GM21367 (cell line): ENCODE data around the gene THSD1.

Experiments
- ATAC-seq: cut with Tn5 transposase; IDR thresholded peaks from one replicate; pipeline ENCODE4 v1.9.1; 2021; ENCODE audit not compliant: unreplicated experiment

THSD1 gene, protein sequence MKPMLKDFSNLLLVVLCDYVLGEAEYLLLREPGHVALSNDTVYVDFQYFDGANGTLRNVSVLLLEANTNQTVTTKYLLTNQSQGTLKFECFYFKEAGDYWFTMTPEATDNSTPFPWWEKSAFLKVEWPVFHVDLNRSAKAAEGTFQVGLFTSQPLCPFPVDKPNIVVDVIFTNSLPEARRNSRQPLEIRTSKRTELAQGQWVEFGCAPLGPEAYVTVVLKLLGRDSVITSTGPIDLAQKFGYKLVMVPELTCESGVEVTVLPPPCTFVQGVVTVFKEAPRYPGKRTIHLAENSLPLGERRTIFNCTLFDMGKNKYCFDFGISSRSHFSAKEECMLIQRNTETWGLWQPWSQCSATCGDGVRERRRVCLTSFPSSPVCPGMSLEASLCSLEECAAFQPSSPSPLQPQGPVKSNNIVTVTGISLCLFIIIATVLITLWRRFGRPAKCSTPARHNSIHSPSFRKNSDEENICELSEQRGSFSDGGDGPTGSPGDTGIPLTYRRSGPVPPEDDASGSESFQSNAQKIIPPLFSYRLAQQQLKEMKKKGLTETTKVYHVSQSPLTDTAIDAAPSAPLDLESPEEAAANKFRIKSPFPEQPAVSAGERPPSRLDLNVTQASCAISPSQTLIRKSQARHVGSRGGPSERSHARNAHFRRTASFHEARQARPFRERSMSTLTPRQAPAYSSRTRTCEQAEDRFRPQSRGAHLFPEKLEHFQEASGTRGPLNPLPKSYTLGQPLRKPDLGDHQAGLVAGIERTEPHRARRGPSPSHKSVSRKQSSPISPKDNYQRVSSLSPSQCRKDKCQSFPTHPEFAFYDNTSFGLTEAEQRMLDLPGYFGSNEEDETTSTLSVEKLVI

GRCh38 chr13:52405767-52406494, at the start of gene THSD1:
Gene THSD1 (minus strand): TSS chr13:52406172. CDS start chr13:52402600, 3,572 bp downstream.
- peak; percentile 47 for ATAC-seq

GRCh38 chr13:52455677-52456041, 49.7 kb upstream of the THSD1 start:
- peak; percentile 14 for ATAC-seq

GRCh38 chr13:52454820-52455676, 49.1 kb upstream of the THSD1 start, which contains the start of gene CKAP2:
Gene CKAP2 (plus strand): TSS chr13:52455478. CDS start chr13:52455557, 79 bp downstream.
- ATAC-seq: peak; percentile 69

GRCh38 chr13:52454459-52454819, 48.5 kb upstream of the THSD1 start:
- ATAC-seq: peak; percentile 34

- ATAC-seq: no peak
These were observed 46.5 kb upstream of the THSD1 start for GRCh38 chr13:52452470-52452869.

DNA sequence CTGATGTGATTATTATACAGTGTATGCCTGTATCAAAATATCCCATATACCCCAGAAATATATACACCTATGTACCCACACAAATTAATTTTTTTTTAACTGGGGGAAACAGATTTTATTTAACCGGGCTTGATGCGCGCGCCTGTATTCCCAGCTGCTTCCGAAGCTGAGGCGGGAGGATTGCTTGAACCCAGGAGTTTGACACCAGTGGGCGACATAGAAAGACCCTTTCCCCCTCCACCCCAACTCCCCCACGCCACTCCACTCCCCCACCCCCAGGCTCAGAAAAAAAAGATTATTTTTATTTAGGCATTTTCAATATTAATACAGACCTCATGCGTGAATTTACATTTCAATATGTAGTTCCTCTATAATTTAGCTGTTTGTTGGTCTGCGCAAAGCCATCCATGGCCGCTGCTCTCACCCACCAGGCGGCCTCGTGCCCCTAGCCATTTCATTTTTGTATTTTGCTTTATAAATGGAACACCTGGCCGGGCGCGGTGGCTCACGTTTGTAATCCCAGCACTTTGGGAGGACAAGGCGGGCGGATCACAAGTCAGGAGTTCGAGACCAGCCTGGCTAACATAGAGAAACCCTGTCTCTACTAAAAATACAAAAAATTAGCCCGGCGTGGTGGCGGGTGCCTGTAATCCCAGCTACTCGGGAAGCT, 45.3 kb upstream of the THSD1 start:
- ATAC-seq: no peak

- ATAC-seq: no peak
These were observed 44.8 kb upstream of the THSD1 start for GRCh38 chr13:52450793-52451116.

DNA sequence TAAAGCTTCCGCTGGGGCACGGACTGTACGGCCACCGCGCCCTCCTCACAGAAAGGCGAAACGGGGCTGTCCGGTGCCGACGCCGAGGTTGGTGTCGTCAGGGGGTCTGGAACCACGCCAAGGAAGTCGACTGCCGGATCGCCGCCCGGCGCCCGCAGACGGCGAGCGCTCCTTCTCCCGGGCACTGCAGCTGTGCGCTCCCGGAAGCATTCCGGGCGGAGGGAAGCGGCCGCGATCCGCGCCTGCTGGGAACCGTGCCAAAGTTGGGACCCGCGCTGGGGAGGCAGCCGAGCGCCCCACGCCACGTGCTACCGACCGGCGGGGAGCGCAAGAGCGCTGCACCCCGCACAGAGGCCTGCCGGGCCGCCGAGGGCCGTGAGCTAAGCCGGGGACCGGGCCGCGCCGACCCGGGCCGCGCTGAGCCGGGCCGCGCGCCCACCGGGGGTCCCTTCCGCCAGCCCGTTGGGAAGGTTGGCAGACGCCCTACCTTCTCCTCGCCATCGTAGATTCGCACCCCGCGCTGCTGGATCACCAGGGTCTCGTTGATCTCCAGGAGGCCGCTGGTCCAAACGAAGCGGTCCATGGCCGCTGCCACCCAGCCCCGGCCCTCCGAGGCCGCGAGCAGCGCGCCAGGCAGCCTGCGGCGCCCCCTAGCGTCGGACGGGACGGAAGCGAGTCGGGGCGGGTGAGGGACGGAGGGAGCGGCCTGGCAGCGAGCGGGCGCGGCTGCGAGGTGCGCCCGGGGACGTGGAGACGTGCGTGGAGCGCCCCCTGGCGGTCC, 44.2 kb upstream of the THSD1 start, which contains the start of gene VPS36:
VPS36 (minus strand) TSS at position 623 of the 781 bp plus-strand sequence; CDS start at position 583, 40 bp downstream.
- ATAC-seq: peak; percentile 52

DNA sequence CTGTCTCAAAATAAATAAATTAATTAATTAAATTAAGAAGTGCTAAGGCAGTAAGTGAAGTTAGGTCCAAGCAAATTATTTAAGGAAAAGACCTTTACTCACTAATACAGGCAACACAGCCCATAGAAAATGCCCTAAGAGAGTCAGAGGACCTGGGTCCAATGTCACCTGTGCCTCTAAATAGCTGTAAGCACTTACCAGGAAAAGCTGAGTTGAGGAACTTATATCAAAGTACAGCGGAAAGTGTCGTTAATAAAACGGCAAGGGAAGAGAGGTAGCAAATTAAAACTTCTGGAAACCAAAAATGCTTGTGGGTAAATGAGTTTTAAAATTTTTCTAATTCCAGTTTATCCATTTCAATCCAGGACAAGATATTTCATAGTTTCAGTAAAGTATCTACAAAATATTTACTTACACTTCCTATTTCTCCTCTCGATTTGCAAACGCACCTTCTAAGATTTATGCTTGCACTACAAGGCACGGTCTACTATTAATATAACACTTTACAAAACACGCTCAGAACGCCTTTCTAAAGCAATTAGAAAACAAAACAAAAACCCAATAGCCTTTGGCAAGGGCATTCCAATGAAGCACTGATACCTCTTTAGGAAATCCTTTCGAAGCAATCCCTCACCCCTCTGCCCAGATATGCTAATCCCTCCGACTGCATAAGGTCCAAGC, 43.5 kb upstream of the THSD1 start:
- ATAC-seq: no peak

DNA sequence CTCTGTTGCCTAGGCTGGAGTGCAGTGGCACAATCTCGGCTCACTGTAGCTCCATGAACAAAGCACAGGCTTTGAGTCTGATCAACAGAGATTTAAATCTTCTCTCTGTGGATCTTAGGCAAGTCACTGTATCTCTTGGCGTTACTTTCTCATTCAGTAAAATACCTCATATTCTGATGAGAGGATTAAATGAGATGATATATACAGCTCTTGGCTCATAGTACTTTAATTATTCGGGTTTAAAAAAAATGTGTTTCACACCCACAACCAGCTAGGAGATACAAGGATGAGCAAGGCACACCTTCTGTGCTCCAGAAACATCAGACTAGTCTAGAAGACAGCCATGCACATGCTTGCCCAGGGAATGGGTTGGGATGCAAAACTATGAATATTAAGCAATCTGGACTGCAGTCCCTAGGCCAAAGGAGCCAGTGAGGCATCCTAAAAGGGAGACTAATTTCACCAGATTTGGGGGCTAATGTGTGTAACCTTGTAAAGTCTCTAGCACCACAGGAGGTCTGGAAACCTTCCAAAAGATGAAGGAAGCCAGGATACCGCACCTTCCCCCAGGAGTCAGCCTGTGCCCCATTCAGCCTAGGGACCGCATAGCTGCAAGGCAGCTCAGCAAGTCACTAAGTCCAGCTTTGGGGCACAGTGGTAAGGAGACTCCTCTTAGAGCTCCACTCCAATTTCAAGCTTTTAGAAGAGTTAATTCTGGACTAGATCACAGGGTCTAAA, 42.0 kb upstream of the THSD1 start:
- ATAC-seq: no peak

GRCh38 chr13:52447354-52447753, 41.4 kb upstream of the THSD1 start:
- ATAC-seq: no peak

DNA sequence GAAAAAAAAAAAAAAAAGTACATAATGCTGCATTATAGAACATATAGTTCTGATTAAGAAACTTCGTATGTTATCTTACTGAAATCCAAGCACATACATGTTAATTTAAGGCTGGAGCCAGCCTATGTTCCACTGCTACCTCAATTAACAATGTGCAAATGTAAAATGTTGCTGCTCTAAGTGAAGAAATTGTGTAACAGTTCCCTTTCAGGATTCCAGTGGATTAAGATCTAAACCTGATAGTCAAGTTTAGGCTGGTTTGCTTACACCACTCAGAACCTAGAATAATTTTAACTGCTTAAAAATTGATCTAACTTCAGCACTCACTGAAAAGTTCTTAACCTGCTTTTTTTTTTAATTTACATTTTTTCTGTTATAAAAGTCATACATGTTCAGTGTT, 40.3 kb upstream of the THSD1 start:
- ATAC-seq: no peak

GRCh38 chr13:52432456-52432855, 26.5 kb upstream of the THSD1 start:
- ATAC-seq: no peak

- no peak for ATAC-seq
These were observed 22.3 kb upstream of the THSD1 start for GRCh38 chr13:52428295-52428694.

GRCh38 chr13:52421216-52421615, 15.2 kb upstream of the THSD1 start:
- no peak for ATAC-seq

GRCh38 chr13:52419080-52419479, 13.1 kb upstream of the THSD1 start:
- ATAC-seq: no peak

DNA sequence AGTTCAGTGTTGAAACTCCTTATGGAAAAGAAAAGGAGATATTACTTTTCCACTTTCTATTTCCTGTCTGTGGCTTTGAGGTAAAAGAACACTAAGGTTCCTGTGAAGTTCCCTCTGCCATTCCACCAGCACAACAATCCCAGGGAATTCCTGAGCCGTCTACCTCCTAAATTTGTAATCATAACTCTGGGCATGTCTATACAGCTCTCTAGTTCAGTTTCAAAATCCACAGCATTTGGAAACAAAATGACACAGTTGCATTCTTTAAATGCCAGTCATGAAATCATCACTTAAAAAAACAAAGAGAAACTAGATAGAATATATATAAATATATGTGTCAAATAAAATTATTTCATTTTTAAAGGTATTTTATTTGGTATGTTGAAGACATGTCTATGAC, 9.0 kb upstream of the THSD1 start:
- no peak for ATAC-seq

DNA sequence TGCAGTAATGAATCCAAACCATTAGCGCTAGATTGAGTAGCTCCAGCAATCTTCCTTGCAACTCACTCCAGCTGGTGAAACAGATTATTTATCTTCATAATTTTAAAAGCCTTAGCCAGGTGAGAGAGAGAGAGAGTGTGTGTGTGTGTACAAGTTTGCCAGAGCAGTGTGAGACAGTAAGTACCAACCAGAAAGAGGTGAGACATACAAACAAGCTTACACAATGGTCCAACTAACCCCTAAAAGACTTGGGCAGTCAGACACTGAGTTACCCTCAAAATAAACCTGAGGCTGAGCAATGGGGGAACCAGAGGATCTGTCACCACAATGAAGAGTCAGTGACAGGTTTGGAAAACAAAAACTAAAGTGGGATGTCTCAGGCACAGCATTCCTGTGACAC, 8.1 kb upstream of the THSD1 start:
- no peak for ATAC-seq
